HCT116 (cell line): ENCODE measurements around the gene SELPLG. TPM values are rescaled to one million over a fixed set of nuclear protein-coding genes. Genes with fewer than 3 reads are reported as not detected.

Source experiments
- ATAC-seq: fragments of 200-7000 bp; cut with Tn5 transposase; 2 replicates; pipeline ENCODE4 v1.9.1; 2020; ENCODE audit warnings: mild to moderate bottlenecking, moderate library complexity
- BruUV-seq: library from RNA; stranded (reverse); fragments of 400-500 nt; replicated peaks from 2 replicates; lab custom pipeline; 2021; lab: Mats Ljungman, UMichigan
- CTCF ChIA-PET: fragments of 300-600 bp; sonication (Branson Sonifier 250); formaldehyde crosslinking; loops from one replicate; lab custom pipeline; 2021; ENCODE audit warnings: antibody characterized with exemption; lab: Charles Lee
- POLR2A ChIA-PET: fragments of 300-600, 350-600 bp; sonication (Branson Sonifier 250); formaldehyde crosslinking; loops from one replicate; lab custom pipeline; 2021; ENCODE audit warnings: antibody characterized with exemption; lab: Charles Lee
- RAD21 ChIA-PET, 2 experiments: fragments of 300-600 bp; sonication (Branson Sonifier 250); formaldehyde crosslinking; loops; one replicate each; lab custom pipeline; 2023; ENCODE audit warnings: low total read pairs in 2 of 2; ENCODE audit not compliant: uncharacterized antibody in 2 of 2, unreplicated experiment in 2 of 2, low non-redundant PET in 1 of 2; lab: Charles Lee
- DNase-seq: peaks from one replicate; pipeline ENCODE4 v3.0.0-alpha.2; 2010; ENCODE audit warnings: low read depth, low spot score
- H2AFZ ChIP-seq: fragments of 200-600 bp; shearing (Covaris generic), sonication (generic); 2 replicates; pipeline ENCODE4 v1.6.1; 2017; ENCODE audit warnings: low read depth, mixed run types, mixed read lengths, antibody characterized with exemption, low read length; ENCODE audit not compliant: poor library complexity, severe bottlenecking
- H3K27ac ChIP-seq: 2 replicates; pipeline ENCODE4 v1.5.1; 2012; ENCODE audit warnings: low read depth, low read length
- H3K27me3 ChIP-seq: fragments of 200-600 bp; sonication (generic); 2 replicates; pipeline ENCODE4 v1.6.1; 2016; ENCODE audit warnings: mixed run types, low read length, mixed read lengths; ENCODE audit not compliant: insufficient read depth
- H3K36me3 ChIP-seq, 2 experiments: fragments of 200-500 bp in 1 of 2; fragments of 200-600 bp in 1 of 2; sonication (Bioruptor generic) in 1 of 2; sonication (generic) in 1 of 2; 2 replicates each; pipeline versions ENCODE4 v1.5.1 to v1.6.1; 2014 to 2016; ENCODE audit warnings: low read length in 2 of 2, inconsistent platforms in 1 of 2, mixed read lengths in 1 of 2, mixed run types in 1 of 2; ENCODE audit not compliant: insufficient read depth in 2 of 2, control insufficient read depth in 1 of 2
- H3K4me1 ChIP-seq, 2 experiments: fragments of 200-600 bp in 1 of 2; sonication (generic) in 1 of 2; 2 replicates each; pipeline versions ENCODE4 v1.5.1 to v1.6.1; 2012 to 2017; ENCODE audit warnings: low read length in 2 of 2, inconsistent platforms in 1 of 2, mild to moderate bottlenecking in 1 of 2, mixed read lengths in 1 of 2, mixed run types in 1 of 2, moderate library complexity in 1 of 2; ENCODE audit not compliant: insufficient read depth in 2 of 2, control insufficient read depth in 1 of 2
- H3K4me2 ChIP-seq: fragments of 200-600 bp; sonication (generic); 2 replicates; pipeline ENCODE4 v1.6.1; 2017; ENCODE audit warnings: mixed run types, low read length, mixed read lengths
- H3K4me3 ChIP-seq, 2 experiments: fragments of 200-600 bp in 1 of 2; sonication (generic) in 1 of 2; replicated peaks in 1 of 2; 2 replicates each; pipeline ENCODE4 v1.5.1; 2011 to 2016; ENCODE audit warnings: low read length in 2 of 2, control low read depth in 1 of 2, low read depth in 1 of 2, mild to moderate bottlenecking in 1 of 2, mixed read lengths in 1 of 2, mixed run types in 1 of 2
- H3K79me2 ChIP-seq: fragments of 200-600 bp; sonication (generic); 2 replicates; pipeline ENCODE4 v1.6.1; 2017; ENCODE audit warnings: mild to moderate bottlenecking, mixed run types, low read length, moderate library complexity, mixed read lengths; ENCODE audit not compliant: insufficient read depth
- H3K9ac ChIP-seq: fragments of 200-600 bp; sonication (generic); 2 replicates; pipeline ENCODE4 v1.6.1; 2016; ENCODE audit warnings: low read length, mixed read lengths
- H3K9me2 ChIP-seq: fragments of 200-600 bp; sonication (generic), shearing (Covaris generic); 2 replicates; pipeline ENCODE4 v1.6.1; 2017; ENCODE audit warnings: mixed run types, mild to moderate bottlenecking, moderate library complexity; ENCODE audit not compliant: insufficient read depth
- H3K9me3 ChIP-seq, 2 experiments: fragments of 200-500 bp in 1 of 2; fragments of 200-600 bp in 1 of 2; sonication (Bioruptor generic) in 1 of 2; sonication (generic) in 1 of 2; 2 replicates each; pipeline ENCODE4 v1.6.1; 2014 to 2017; ENCODE audit warnings: low read length in 2 of 2, mixed read lengths in 2 of 2, inconsistent platforms in 1 of 2, low read depth in 1 of 2, mild to moderate bottlenecking in 1 of 2, mixed run types in 1 of 2, moderate library complexity in 1 of 2; ENCODE audit not compliant: control insufficient read depth in 1 of 2, insufficient read depth in 1 of 2
- H4K20me1 ChIP-seq: fragments of 200-600 bp; sonication (generic), shearing (Covaris generic); 2 replicates; pipeline ENCODE4 v1.6.1; 2017; ENCODE audit warnings: mixed run types, mild to moderate bottlenecking, moderate library complexity; ENCODE audit not compliant: insufficient read depth
- CBX3 ChIP-seq: IDR thresholded peaks from 2 replicates; pipeline ENCODE4 v1.6.1; 2012; ENCODE audit warnings: low read depth
- CEBPB ChIP-seq: IDR thresholded peaks from 2 replicates; pipeline ENCODE4 v1.6.1; 2012; ENCODE audit warnings: low read depth
- EGR1 ChIP-seq: IDR thresholded peaks from 2 replicates; pipeline ENCODE4 v1.6.1; 2012; ENCODE audit warnings: low read depth
- ELF1 ChIP-seq: IDR thresholded peaks from 2 replicates; pipeline ENCODE4 v1.6.1; 2012; ENCODE audit warnings: low read depth, borderline replicate concordance
- EZH2phosphoT487 ChIP-seq: fragments of 200-600 bp; IDR thresholded peaks from 2 replicates; pipeline ENCODE4 v1.6.1; 2018; ENCODE audit warnings: antibody characterized with exemption, borderline replicate concordance
- FOSL1 ChIP-seq: IDR thresholded peaks from 2 replicates; pipeline ENCODE4 v1.6.1; 2012; ENCODE audit warnings: low read depth
- JUND ChIP-seq: IDR thresholded peaks from 2 replicates; pipeline ENCODE4 v1.6.1; 2012
- POLR2A ChIP-seq: IDR thresholded peaks from 2 replicates; pipeline ENCODE4 v1.7.0; 2011; ENCODE audit warnings: borderline replicate concordance; ENCODE audit not compliant: insufficient read depth, insufficient read length; ENCODE audit errors: extremely low read depth
- POLR2AphosphoS5 ChIP-seq: IDR thresholded peaks from 2 replicates; pipeline ENCODE4 v1.6.1; 2011; ENCODE audit warnings: mild to moderate bottlenecking, low read depth, low read length, moderate library complexity
- RAD21 ChIP-seq: IDR thresholded peaks from 2 replicates; pipeline ENCODE4 v1.6.1; 2012; ENCODE audit warnings: low read depth, mild to moderate bottlenecking
- SIN3A ChIP-seq: IDR thresholded peaks from 2 replicates; pipeline ENCODE4 v1.6.1; 2012; ENCODE audit warnings: low read depth
- SP1 ChIP-seq: IDR thresholded peaks from 2 replicates; pipeline ENCODE4 v1.6.1; 2012; ENCODE audit warnings: low read depth
- SRF ChIP-seq: IDR thresholded peaks from 2 replicates; pipeline ENCODE4 v1.6.1; 2012; ENCODE audit warnings: low read depth
- TCF7L2 ChIP-seq: IDR thresholded peaks from 2 replicates; pipeline ENCODE4 v1.7.0; 2011; ENCODE audit warnings: borderline replicate concordance, inconsistent platforms; ENCODE audit not compliant: insufficient read depth, insufficient read length; ENCODE audit errors: extremely low read depth
- YY1 ChIP-seq: IDR thresholded peaks from 2 replicates; pipeline ENCODE4 v1.6.1; 2011; ENCODE audit warnings: low read length, low read depth, moderate library complexity, mild to moderate bottlenecking; ENCODE audit not compliant: insufficient replicate concordance; ENCODE audit errors: extremely low read depth
- ZFX ChIP-seq: fragments of 450-650 bp; IDR thresholded peaks from 2 replicates; pipeline ENCODE4 v1.6.1; 2017
- ZNF274 ChIP-seq: fragments of 200-500 bp; sonication (Bioruptor generic); IDR thresholded peaks from 2 replicates; pipeline ENCODE4 v1.6.1; 2014; ENCODE audit warnings: mild to moderate bottlenecking, low read depth, low read length, inconsistent platforms
- intact Hi-C: fragments of 100-400 bp; cut with micrococcal nuclease; formaldehyde crosslinking; loops from 2 replicates; pipeline ENCODE4 v1.10.0; 2022
- total RNA-seq: library from RNA; stranded (reverse); gene quantifications from one replicate; pipeline ENCODE4 v1.2.1, GENCODE V29; 2021; ENCODE audit not compliant: unreplicated experiment

SELPLG gene
- total RNA-seq, 1 experiment from 2014 or later, result 1.2 TPM

- H3K4me2 ChIP-seq, result no peak overlapping the region
- DNase-seq (no peak), ATAC-seq (no peak)
- ChIA-PET POLR2A (interaction anchor here (0.6 kb wide), 1 partner anchor 11 kb away, joined by 5 read pairs; no protein-coding TSS in a partner anchor), RAD21 (no interaction called here), CTCF (no interaction called here)
- peaks cover 17 to 28% of the 10 kb centered on the region in 2 experiments for H3K4me1 ChIP-seq
- no peak overlapping the region for H3K4me3 ChIP-seq
- no peaks in the 10 kb centered on the region for H3K36me3 ChIP-seq
- H3K27me3 ChIP-seq, result no peaks in the 10 kb centered on the region
- H3K79me2 ChIP-seq, result no peaks in the 10 kb centered on the region
- no TSS peak for BruUV-seq
- no peaks in the 10 kb centered on the region for H3K9me3 ChIP-seq
- no peak overlapping the region for H3K9ac ChIP-seq
- no peak overlapping the region for H2AFZ ChIP-seq
- TF ChIP-seq ZNF274, result no peak
- no peak for TF ChIP-seq SP1
- no peak for TF ChIP-seq YY1
- TF ChIP-seq EZH2phosphoT487, result no peak
- TF ChIP-seq FOSL1, result no peak
- TF ChIP-seq ZFX, result no peak
- TF ChIP-seq ELF1, result no peak
- no peak for TF ChIP-seq JUND
- TF ChIP-seq RAD21, result no peak
- no peak for TF ChIP-seq SRF
- no peak for TF ChIP-seq CBX3
- TF ChIP-seq EGR1, result no peak
- TF ChIP-seq SIN3A, result no peak
- TF ChIP-seq POLR2A, result no peak
- TF ChIP-seq CEBPB, result no peak
- TF ChIP-seq TCF7L2, result no peak
- no peak for TF ChIP-seq POLR2AphosphoS5
- TF ChIP-seq, all 23 proteins: peak for 0
- intact Hi-C loops, result no loop called here
- no peak overlapping the region for H3K27ac ChIP-seq
- H3K9me2 ChIP-seq, result no peaks in the 10 kb centered on the region
- no peaks in the 10 kb centered on the region for H4K20me1 ChIP-seq
These were observed 2.5 kb upstream of the SELPLG start for GRCh38 chr12:108635997-108636808.
